WTC11 (cell line): ENCODE results near the gene SLC15A5. TPM values are rescaled to one million over a fixed set of nuclear protein-coding genes. Genes with fewer than 3 reads are reported as not detected.

Experiments
- ATAC-seq: fragments of 200-7000 bp; cut with Tn5 transposase; 2 replicates; pipeline ENCODE4 v1.10.0; 2021; ENCODE audit warnings: mild to moderate bottlenecking, moderate library complexity
- CTCF ChIA-PET: fragments of 300-600 bp; sonication (Branson Sonifier 250); formaldehyde crosslinking; loops from one replicate; lab custom pipeline; 2021; ENCODE audit warnings: antibody characterized with exemption; lab: Charles Lee
- POLR2A ChIA-PET: fragments of 350-600 bp; sonication (Branson Sonifier 250); formaldehyde crosslinking; loops from one replicate; lab custom pipeline; 2021; ENCODE audit warnings: antibody characterized with exemption; lab: Charles Lee
- DNase-seq: peaks from one replicate; pipeline ENCODE4 v3.0.0; 2021; ENCODE audit warnings: low spot score
- H3K27ac Mint-ChIP-seq: 2 replicates; pipeline ENCODE4 v1.8.0; 2021; ENCODE audit warnings: mixed read lengths
- H3K27me3 Mint-ChIP-seq: 2 replicates; pipeline ENCODE4 v1.8.0; 2021; ENCODE audit warnings: low read depth, mild to moderate bottlenecking, moderate library complexity, mixed read lengths
- H3K36me3 Mint-ChIP-seq: 2 replicates; pipeline ENCODE4 v1.8.0; 2021; ENCODE audit warnings: mixed read lengths
- H3K4me1 Mint-ChIP-seq: 2 replicates; pipeline ENCODE4 v1.8.0; 2022; ENCODE audit warnings: mixed read lengths
- H3K4me3 Mint-ChIP-seq: 2 replicates; pipeline ENCODE4 v1.8.0; 2021; ENCODE audit warnings: mild to moderate bottlenecking, moderate library complexity, mixed read lengths
- H3K9me3 Mint-ChIP-seq: 2 replicates; pipeline ENCODE4 v1.8.0; 2021; ENCODE audit warnings: mixed read lengths
- AR ChIP-seq: fragments of 250-450 bp; sonication (Bioruptor Pico); IDR thresholded peaks from 2 replicates; pipeline ENCODE4 v1.9.0; 2021; ENCODE audit warnings: mild to moderate bottlenecking
- ATF6 ChIP-seq: sonication (generic); formaldehyde crosslinking; IDR thresholded peaks from 2 replicates; pipeline ENCODE4 v1.8.1; 2023; ENCODE audit warnings: mild to moderate bottlenecking, missing genetic modification reagents
- CREM ChIP-seq: sonication (generic); formaldehyde crosslinking; IDR thresholded peaks from 2 replicates; pipeline ENCODE4 v1.8.1; 2022; ENCODE audit warnings: mild to moderate bottlenecking, missing genetic modification reagents, moderate library complexity
- ERG ChIP-seq: fragments of 250-450 bp; sonication (Bioruptor Pico); IDR thresholded peaks from 2 replicates; pipeline ENCODE4 v1.8.0; 2021; ENCODE audit warnings: mild to moderate bottlenecking
- ESRRA ChIP-seq: sonication (generic); formaldehyde crosslinking; IDR thresholded peaks from 2 replicates; pipeline ENCODE4 v1.8.1; 2022; ENCODE audit warnings: mild to moderate bottlenecking, missing genetic modification reagents, borderline replicate concordance
- ETV6 ChIP-seq: sonication (generic); formaldehyde crosslinking; IDR thresholded peaks from 2 replicates; pipeline ENCODE4 v1.8.1; 2022; ENCODE audit warnings: mild to moderate bottlenecking, missing genetic modification reagents
- FOXP4 ChIP-seq: sonication (generic); formaldehyde crosslinking; IDR thresholded peaks from 2 replicates; pipeline ENCODE4 v1.8.0; 2022; ENCODE audit warnings: mild to moderate bottlenecking, missing genetic modification reagents
- HMGXB4 ChIP-seq: sonication (generic); formaldehyde crosslinking; IDR thresholded peaks from 2 replicates; pipeline ENCODE4 v1.8.1; 2023; ENCODE audit warnings: mild to moderate bottlenecking, moderate library complexity, missing genetic modification reagents
- MAX ChIP-seq: sonication (generic); formaldehyde crosslinking; IDR thresholded peaks from 2 replicates; pipeline ENCODE4 v1.8.0; 2022; ENCODE audit warnings: mild to moderate bottlenecking, missing genetic modification reagents
- MYBL2 ChIP-seq: sonication (generic); formaldehyde crosslinking; IDR thresholded peaks from 2 replicates; pipeline ENCODE4 v1.8.1; 2023; ENCODE audit warnings: mild to moderate bottlenecking, moderate library complexity, missing genetic modification reagents
- NR1H2 ChIP-seq: sonication (generic); formaldehyde crosslinking; IDR thresholded peaks from 2 replicates; pipeline ENCODE4 v1.9.0; 2021; ENCODE audit warnings: mild to moderate bottlenecking, moderate library complexity, missing genetic modification reagents
- NR2C2 ChIP-seq: sonication (generic); formaldehyde crosslinking; IDR thresholded peaks from 2 replicates; pipeline ENCODE4 v1.8.0; 2022; ENCODE audit warnings: mild to moderate bottlenecking, missing genetic modification reagents
- NR3C1 ChIP-seq: sonication (generic); formaldehyde crosslinking; conservative IDR thresholded peaks from 2 replicates; pipeline ENCODE4 v1.8.1; 2023; ENCODE audit warnings: low read depth, mild to moderate bottlenecking, missing genetic modification reagents
- PREB ChIP-seq: sonication (generic); formaldehyde crosslinking; IDR thresholded peaks from 2 replicates; pipeline ENCODE4 v1.8.1; 2022; ENCODE audit warnings: mild to moderate bottlenecking, missing genetic modification reagents, moderate library complexity, borderline replicate concordance
- PRRX2 ChIP-seq: fragments of 250-450 bp; sonication (Bioruptor Pico); IDR thresholded peaks from 2 replicates; pipeline ENCODE4 v1.8.0; 2021; ENCODE audit warnings: mild to moderate bottlenecking
- SOX15 ChIP-seq: fragments of 250-450 bp; sonication (Bioruptor Pico); IDR thresholded peaks from 2 replicates; pipeline ENCODE4 v1.9.0; 2021; ENCODE audit warnings: mild to moderate bottlenecking
- ZBTB43 ChIP-seq: sonication (generic); formaldehyde crosslinking; IDR thresholded peaks from 2 replicates; pipeline ENCODE4 v1.8.1; 2023; ENCODE audit warnings: mild to moderate bottlenecking, missing genetic modification reagents
- ZNF138 ChIP-seq: sonication (generic); formaldehyde crosslinking; conservative IDR thresholded peaks from 2 replicates; pipeline ENCODE4 v1.8.1; 2022; ENCODE audit warnings: mild to moderate bottlenecking, moderate library complexity, missing genetic modification reagents
- ZNF416 ChIP-seq: fragments of 250-450 bp; sonication (Bioruptor Pico); IDR thresholded peaks from 2 replicates; pipeline ENCODE4 v1.9.0; 2021; ENCODE audit warnings: mild to moderate bottlenecking, inconsistent platforms
- ZNF425 ChIP-seq: fragments of 250-450 bp; sonication (Bioruptor Pico); conservative IDR thresholded peaks from 2 replicates; pipeline ENCODE4 v1.9.0; 2021; ENCODE audit warnings: mild to moderate bottlenecking
- total RNA-seq: library from RNA; stranded (reverse); gene quantifications from 3 replicates; pipeline ENCODE4 v1.2.3, GENCODE V29; 2021

Gene SLC15A5
- total RNA-seq, 1 experiment from 2014 or later, result not detected

GRCh38 chr12:16150276-16150675 lies 127.2 kb downstream of the SLC15A5 start:
- Mint-ChIP-seq H3K27me3 (no peaks in the 10 kb centered on the region), H3K27ac (no peak overlapping the region), H3K4me1 (no peaks in the 10 kb centered on the region), H3K4me3 (no peak overlapping the region), H3K9me3 (no peaks in the 10 kb centered on the region), H3K36me3 (no peaks in the 10 kb centered on the region)
- DNase-seq, result no peak
- CTCF ChIA-PET, result no interaction called here
- TF ChIP-seq NR2C2, result no peak
- no peak for TF ChIP-seq ETV6 (CRISPR knock-in tag)
- TF ChIP-seq ERG (CRISPR knock-in tag), result no peak
- no peak for TF ChIP-seq ESRRA
- no peak for TF ChIP-seq NR3C1
- TF ChIP-seq ZBTB43 (CRISPR knock-in tag), result no peak
- no peak for TF ChIP-seq AR (CRISPR knock-in tag)
- no peak for TF ChIP-seq PRRX2 (CRISPR knock-in tag)
- no peak for TF ChIP-seq SOX15 (CRISPR knock-in tag)
- no peak for TF ChIP-seq CREM
- TF ChIP-seq MAX, result no peak
- TF ChIP-seq HMGXB4, result no peak
- TF ChIP-seq MYBL2 (CRISPR knock-in tag), result no peak
- TF ChIP-seq FOXP4 (CRISPR knock-in tag), result no peak
- TF ChIP-seq ATF6 (CRISPR knock-in tag), result no peak
- no peak for TF ChIP-seq ZNF425 (CRISPR knock-in tag)
- TF ChIP-seq ZNF138, result no peak
- TF ChIP-seq PREB (CRISPR knock-in tag), result no peak
- no peak for TF ChIP-seq NR1H2
- TF ChIP-seq ZNF416 (CRISPR knock-in tag), result no peak
- no peak for ATAC-seq
- POLR2A ChIA-PET, result no interaction called here
